Measurements from ENCODE around the gene RNLS. TPM values are rescaled to one million over a fixed set of nuclear protein-coding genes. Genes with fewer than 3 reads are reported as not detected.

The RNLS gene
- total and polyA plus RNA-seq, 2 of the 8 experiments (the other 6 are each of a cell fraction or from before 2014, with no cell fraction given): 7.5 to 12.7 TPM

DNA sequence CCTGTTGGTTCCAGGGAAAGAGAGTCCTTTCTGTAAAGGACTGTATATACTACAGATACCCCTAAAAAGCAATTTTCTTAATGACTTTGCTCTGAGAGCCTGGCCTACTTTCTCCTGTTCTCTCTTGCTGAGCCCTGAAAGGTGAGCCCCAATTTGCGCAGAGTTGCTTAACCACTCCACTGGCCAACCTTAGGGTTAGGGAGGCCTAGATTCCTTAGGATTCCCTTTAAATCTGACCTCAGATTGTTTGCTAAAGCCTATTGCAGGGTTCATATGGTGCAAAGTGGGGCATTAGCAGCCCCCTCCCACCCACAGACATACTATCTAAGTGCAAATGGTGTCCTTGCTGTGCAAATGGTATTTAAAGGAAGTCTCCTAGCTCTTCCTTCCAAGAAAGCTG, 164.2 kb downstream of the RNLS start:
- Histone ChIP-seq H2AFZ (ENCODE audit: low read length) (no peak overlapping the region), H3K4me3 (ENCODE audit: extremely low read depth in 1 of 4, insufficient read depth in 2 of 4, low read depth in 3 of 4, low read length in 4 of 4) (no peak overlapping the region), H3K4me2 (ENCODE audit: insufficient read depth in 1 of 2, low read depth in 2 of 2, low read length in 2 of 2) (no peak overlapping the region), H3K27ac (ENCODE audit: low read depth, low read length) (no peak overlapping the region), H2AK5ac (ENCODE audit: low read depth, low read length) (no peak overlapping the region), H3K27me3 (replicated peaks in 1 of 4; ENCODE audit: control insufficient read depth in 3 of 4, extremely low read depth in 1 of 4, insufficient read depth in 3 of 4, low read length in 3 of 4) (no peaks in the 10 kb centered on the region), H2BK15ac (ENCODE audit: low read length) (no peak overlapping the region), H3K14ac (ENCODE audit: insufficient read length) (no peak overlapping the region), H3K23me2 (ENCODE audit: low read depth, low read length) (no peaks in the 10 kb centered on the region), H4K8ac (ENCODE audit: extremely low read depth, insufficient read depth, low read length) (no peak overlapping the region), H3K79me2 (ENCODE audit: control insufficient read depth in 1 of 2, insufficient read depth in 2 of 2, low read length in 2 of 2) (no peaks in the 10 kb centered on the region), H3K9ac (replicated peaks in 1 of 4; ENCODE audit: extremely low read depth in 1 of 4, low read depth in 3 of 4, low read length in 3 of 4) (no peak overlapping the region), H3K9me3 (ENCODE audit: insufficient read depth in 2 of 2, low read depth in 1 of 2, low read length in 1 of 2) (no peaks in the 10 kb centered on the region), H4K5ac (ENCODE audit: insufficient read length, low read depth, low read length) (no peak overlapping the region), H2BK12ac (ENCODE audit: low read depth, low read length) (no peak overlapping the region), H2BK120ac (replicated peaks; ENCODE audit: low read depth, low read length) (no peak overlapping the region), H3K56ac (replicated peaks; ENCODE audit: insufficient read length, low read depth, low read length) (no peak overlapping the region), H4K91ac (replicated peaks; ENCODE audit: insufficient read length, low read length) (no peak overlapping the region), H2BK5ac (ENCODE audit: low read depth, low read length) (no peak overlapping the region), H3K36me3 (ENCODE audit: control insufficient read depth in 2 of 4, insufficient read depth in 4 of 4, low read length in 3 of 4) (no peaks in the 10 kb centered on the region), H3K23ac (ENCODE audit: insufficient read length) (no peak overlapping the region), H2BK20ac (ENCODE audit: low read length) (no peak overlapping the region), H3K4me1 (replicated peaks in 1 of 4; ENCODE audit: control insufficient read depth in 3 of 4, insufficient read depth in 4 of 4, low read length in 3 of 4) (peaks cover 0 to 7% (median 4%) of the 10 kb centered on the region in 4 experiments; a peak in 4 of 7 replicates), H3K4ac (replicated peaks; ENCODE audit: insufficient read length, low read depth, low read length) (no peak overlapping the region), H3K18ac (ENCODE audit: extremely low read depth, low read length) (no peak overlapping the region), H4K20me1 (replicated peaks in 1 of 2; ENCODE audit: control insufficient read depth in 1 of 2, insufficient read depth in 2 of 2, low read length in 2 of 2) (no peaks in the 10 kb centered on the region), H3K79me1 (ENCODE audit: low read depth, low read length) (no peaks in the 10 kb centered on the region)
- TF ChIP-seq SIN3A (conservative IDR thresholded peaks at IDR 0.05 in 1 of 2, IDR thresholded peaks at IDR 0.05 in 1 of 2; ENCODE audit: low read depth in 1 of 2, low read length in 2 of 2) (no peak), NRF1 (IDR thresholded peaks at IDR 0.05; ENCODE audit: low read depth, low read length) (no peak), BCL11A (IDR thresholded peaks at IDR 0.05; ENCODE audit: low read depth in 2 of 2, low read length in 2 of 2) (no peak), EGR1 (IDR thresholded peaks at IDR 0.05; ENCODE audit: borderline replicate concordance, low read depth, low read length) (no peak), ATF2 (IDR thresholded peaks at IDR 0.05; ENCODE audit: low read length) (no peak), BRCA1 (IDR thresholded peaks at IDR 0.05; ENCODE audit: low read depth, low read length) (no peak), ZNF274 (IDR thresholded peaks at IDR 0.05; ENCODE audit: borderline replicate concordance, extremely low read depth, low read length) (no peak), YY1 (IDR thresholded peaks at IDR 0.05; ENCODE audit: low read depth, low read length) (no peak), TCF12 (IDR thresholded peaks at IDR 0.05; ENCODE audit: low read depth, low read length) (no peak)
- TF ChIP-seq, protein P1, sequence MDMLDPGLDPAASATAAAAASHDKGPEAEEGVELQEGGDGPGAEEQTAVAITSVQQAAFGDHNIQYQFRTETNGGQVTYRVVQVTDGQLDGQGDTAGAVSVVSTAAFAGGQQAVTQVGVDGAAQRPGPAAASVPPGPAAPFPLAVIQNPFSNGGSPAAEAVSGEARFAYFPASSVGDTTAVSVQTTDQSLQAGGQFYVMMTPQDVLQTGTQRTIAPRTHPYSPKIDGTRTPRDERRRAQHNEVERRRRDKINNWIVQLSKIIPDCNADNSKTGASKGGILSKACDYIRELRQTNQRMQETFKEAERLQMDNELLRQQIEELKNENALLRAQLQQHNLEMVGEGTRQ (IDR thresholded peaks at IDR 0.05; ENCODE audit: low read length): no peak
- 100% methylated on average over 1 of the region's 1 CpG; no CpG with 5 or more reads in 1 of the 2 experiments for WGBS, 2 experiments (ENCODE audit: extremely low coverage in 1 of 2, insufficient coverage in 1 of 2, insufficient read length in 1 of 2, insufficient replicate concordance in 2 of 2, low coverage in 1 of 2, low lambda C conversion rate in 2 of 2, missing lambda C conversion rate in 1 of 2)
- ChIA-PET POLR2A (ENCODE audit: partially characterized antibody) (no interaction called here), CTCF (ENCODE audit: partially characterized antibody) (no interaction called here)
- DNase-seq (ENCODE audit: low read depth in 1 of 2, low spot score in 2 of 2): no peak
- no peak for FAIRE-seq
